ENCODE results near the gene PIGO. TPM values are rescaled to one million over a fixed set of nuclear protein-coding genes. Genes with fewer than 3 reads are reported as not detected.
A peak's percentile ranks its signal among the peaks of the same experiment; 100 is the strongest.

The PIGO gene
- total and polyA plus RNA-seq, 2 of the 8 experiments (the other 6 are each of a cell fraction or from before 2014, with no cell fraction given) = 20.5 to 31.3 TPM

DNA sequence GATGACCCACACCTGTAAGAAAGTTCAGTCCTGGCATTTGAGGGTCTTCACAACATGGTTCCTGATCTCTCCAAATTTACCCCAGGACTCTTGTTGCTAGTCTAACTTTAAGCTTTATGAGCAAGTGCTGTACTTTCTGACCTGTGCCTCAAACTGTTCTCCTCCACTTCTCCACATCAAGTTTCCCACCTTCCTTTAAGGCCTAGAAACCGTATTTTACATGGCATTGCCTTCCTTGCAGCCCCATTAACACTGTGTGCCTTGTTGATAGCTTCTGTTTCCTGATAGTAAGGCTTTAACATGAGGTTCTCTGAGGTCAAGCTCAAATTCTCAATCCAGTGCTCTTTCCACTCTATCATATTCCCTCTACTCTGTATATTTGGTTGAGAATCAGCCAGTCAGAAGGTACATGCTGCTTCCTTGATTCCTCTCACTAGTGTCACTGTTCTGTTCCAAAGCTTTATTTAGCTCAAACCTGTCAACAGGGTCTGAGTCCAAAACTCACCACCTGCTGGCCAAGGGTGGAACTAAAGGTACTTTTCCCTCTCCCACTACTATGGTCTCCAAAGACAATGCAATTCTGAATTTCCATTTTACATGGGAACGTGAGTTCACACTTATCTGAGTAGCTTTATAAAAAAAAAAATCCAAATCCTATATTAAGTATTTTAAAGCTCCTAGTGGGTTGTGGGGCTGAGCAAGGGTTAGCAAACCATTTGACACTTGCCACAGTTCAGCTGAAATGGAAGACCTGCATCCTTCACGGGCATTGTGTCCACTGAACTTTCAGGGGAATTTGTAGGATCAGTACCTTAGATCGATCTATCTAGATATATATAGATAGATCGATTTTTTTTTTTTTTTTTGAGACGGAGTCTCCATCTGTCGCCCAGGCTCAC is 45.1 kb downstream of the PIGO start:
- Histone ChIP-seq H4K20me1 (replicated peaks in 1 of 2; ENCODE audit: control insufficient read depth in 1 of 2, insufficient read depth in 2 of 2, low read length in 2 of 2) (peaks cover 2% of the 10 kb centered on the region in 2 experiments), H3K27ac (ENCODE audit: low read depth, low read length) (no peak overlapping the region)
- TF ChIP-seq TCF12 (IDR thresholded peaks at IDR 0.05; ENCODE audit: low read depth, low read length) (no peak), TAF1 (IDR thresholded peaks at IDR 0.05; ENCODE audit: low read depth, low read length) (no peak), CBX5 (IDR thresholded peaks at IDR 0.05; ENCODE audit: low read depth, low read length) (no peak), EGR1 (IDR thresholded peaks at IDR 0.05; ENCODE audit: borderline replicate concordance, low read depth, low read length) (no peak), BRCA1 (IDR thresholded peaks at IDR 0.05; ENCODE audit: low read depth, low read length) (no peak), TBP (IDR thresholded peaks at IDR 0.05; ENCODE audit: low read depth, low read length) (no peak), POU5F1 (IDR thresholded peaks at IDR 0.05; ENCODE audit: low read depth, low read length) (no peak), MAFK (IDR thresholded peaks at IDR 0.05; ENCODE audit: low read depth, low read length) (no peak), JUND (IDR thresholded peaks at IDR 0.05; ENCODE audit: low read length) (no peak)
- TF ChIP-seq, protein P1, sequence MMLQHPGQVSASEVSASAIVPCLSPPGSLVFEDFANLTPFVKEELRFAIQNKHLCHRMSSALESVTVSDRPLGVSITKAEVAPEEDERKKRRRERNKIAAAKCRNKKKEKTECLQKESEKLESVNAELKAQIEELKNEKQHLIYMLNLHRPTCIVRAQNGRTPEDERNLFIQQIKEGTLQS (IDR thresholded peaks at IDR 0.05; ENCODE audit: insufficient read depth, low read depth, low read length) = no peak

More for the DNA sequence above, 45.1 kb downstream of the PIGO start:
- Histone ChIP-seq H3K9me3 (ENCODE audit: insufficient read depth in 2 of 2, low read depth in 1 of 2, low read length in 1 of 2) (no peaks in the 10 kb centered on the region), H3K79me1 (ENCODE audit: low read depth, low read length) (no peaks in the 10 kb centered on the region), H4K8ac (ENCODE audit: extremely low read depth, insufficient read depth, low read length) (no peak overlapping the region), H2AK5ac (ENCODE audit: low read depth, low read length) (no peak overlapping the region), H3K4me2 (ENCODE audit: insufficient read depth in 1 of 2, low read depth in 2 of 2, low read length in 2 of 2) (no peak overlapping the region), H4K5ac (ENCODE audit: insufficient read length, low read depth, low read length) (no peak overlapping the region), H3K27me3 (replicated peaks in 1 of 4; ENCODE audit: control insufficient read depth in 3 of 4, extremely low read depth in 1 of 4, insufficient read depth in 3 of 4, low read length in 3 of 4) (no peaks in the 10 kb centered on the region), H3K23me2 (ENCODE audit: low read depth, low read length) (no peaks in the 10 kb centered on the region), H3K14ac (ENCODE audit: insufficient read length) (no peak overlapping the region), H2BK120ac (replicated peaks; ENCODE audit: low read depth, low read length) (no peak overlapping the region), H2BK5ac (ENCODE audit: low read depth, low read length) (no peak overlapping the region), H3K36me3 (ENCODE audit: control insufficient read depth in 2 of 4, insufficient read depth in 4 of 4, low read length in 3 of 4) (peaks cover 3 to 28% (median 10%) of the 10 kb centered on the region in 4 experiments; a peak in 7 of 8 replicates), H3K4me3 (ENCODE audit: extremely low read depth in 1 of 4, insufficient read depth in 2 of 4, low read depth in 3 of 4, low read length in 4 of 4) (no peak overlapping the region), H2BK20ac (ENCODE audit: low read length) (no peak overlapping the region), H3K56ac (replicated peaks; ENCODE audit: insufficient read length, low read depth, low read length) (no peak overlapping the region), H3K23ac (ENCODE audit: insufficient read length) (no peak overlapping the region), H3K9ac (replicated peaks in 1 of 4; ENCODE audit: extremely low read depth in 1 of 4, low read depth in 3 of 4, low read length in 3 of 4) (no peak overlapping the region), H4K91ac (replicated peaks; ENCODE audit: insufficient read length, low read length) (no peak overlapping the region), H2AFZ (ENCODE audit: low read length) (no peak overlapping the region), H3K4ac (replicated peaks; ENCODE audit: insufficient read length, low read depth, low read length) (no peak overlapping the region), H3K18ac (ENCODE audit: extremely low read depth, low read length) (no peak overlapping the region), H3K4me1 (replicated peaks in 1 of 4; ENCODE audit: control insufficient read depth in 3 of 4, insufficient read depth in 4 of 4, low read length in 3 of 4) (no peaks in the 10 kb centered on the region), H2BK12ac (ENCODE audit: low read depth, low read length) (no peak overlapping the region), H2BK15ac (ENCODE audit: low read length) (no peak overlapping the region), H3K79me2 (ENCODE audit: control insufficient read depth in 1 of 2, insufficient read depth in 2 of 2, low read length in 2 of 2) (no peaks in the 10 kb centered on the region)
- DNase-seq (ENCODE audit: low read depth in 1 of 2, low spot score in 2 of 2) (peak in 1 of 2 experiments; percentile 84), FAIRE-seq (peak; percentile 85)
- WGBS, 2 experiments (ENCODE audit: extremely low coverage in 1 of 2, insufficient coverage in 1 of 2, insufficient read length in 1 of 2, insufficient replicate concordance in 2 of 2, low coverage in 1 of 2, low lambda C conversion rate in 2 of 2, missing lambda C conversion rate in 1 of 2) = 84% methylated on average over 7 of the region's 7 CpGs; no CpG with 5 or more reads in 1 of the 2 experiments
- CTCF ChIA-PET (ENCODE audit: partially characterized antibody) = interaction anchor here (0.6 to 5.3 kb wide), 49 partner anchors 9 to 1273 kb away, joined by 3 to 54 read pairs (median 5); partner anchors contain the start of gene FANCG
- POLR2A ChIA-PET (ENCODE audit: partially characterized antibody) = interaction anchor here (0.6 to 2.5 kb wide), 21 partner anchors 9 to 246 kb away, joined by 3 to 17 read pairs (median 5); partner anchors contain the start of genes DNAJB5, STOML2 and VCP
